Type B pancreatic cell (in vitro differentiated cells): ENCODE data around the gene BRD7. TPM values are rescaled to one million over a fixed set of nuclear protein-coding genes. Genes with fewer than 3 reads are reported as not detected.
"Not testable (repeated sequence)": the region's sequence is repeated elsewhere in the genome, so short reads cannot be mapped to it uniquely, and the experiment has no call there.

Source experiments
- DNase-seq: peaks from one replicate; pipeline ENCODE4 v3.0.0; 2021; ENCODE audit warnings: mixed read lengths; ENCODE audit not compliant: unreplicated experiment; ENCODE audit errors: extremely low spot score
- H3K27ac Mint-ChIP-seq: 2 replicates; pipeline ENCODE4 v1.8.0; 2021; ENCODE audit warnings: mild to moderate bottlenecking, mixed read lengths
- H3K27me3 Mint-ChIP-seq: 2 replicates; pipeline ENCODE4 v1.8.0; 2021; ENCODE audit warnings: mixed read lengths
- H3K36me3 Mint-ChIP-seq: 2 replicates; pipeline ENCODE4 v1.8.0; 2021; ENCODE audit warnings: mixed read lengths
- H3K4me1 Mint-ChIP-seq: one replicate; pipeline ENCODE4 v1.8.0; 2021; ENCODE audit warnings: mixed read lengths; ENCODE audit not compliant: unreplicated experiment
- H3K4me3 Mint-ChIP-seq: 2 replicates; pipeline ENCODE4 v1.8.0; 2021; ENCODE audit warnings: mild to moderate bottlenecking, mixed read lengths
- H3K9me3 Mint-ChIP-seq: 2 replicates; pipeline ENCODE4 v1.8.0; 2021; ENCODE audit warnings: mixed read lengths
- CTCF ChIP-seq: fragments of 200-600 bp; sonication (generic); conservative IDR thresholded peaks from 2 replicates; pipeline ENCODE4 v1.5.0; 2021; ENCODE audit warnings: antibody characterized with exemption, mild to moderate bottlenecking
- total RNA-seq: library from RNA; stranded (reverse); gene quantifications from 2 replicates; pipeline ENCODE4 v1.2.1, GENCODE V29; 2021; ENCODE audit warnings: low replicate concordance

The BRD7 gene
- total RNA-seq, 1 donor from 2014 or later: 98.2 TPM

DNA sequence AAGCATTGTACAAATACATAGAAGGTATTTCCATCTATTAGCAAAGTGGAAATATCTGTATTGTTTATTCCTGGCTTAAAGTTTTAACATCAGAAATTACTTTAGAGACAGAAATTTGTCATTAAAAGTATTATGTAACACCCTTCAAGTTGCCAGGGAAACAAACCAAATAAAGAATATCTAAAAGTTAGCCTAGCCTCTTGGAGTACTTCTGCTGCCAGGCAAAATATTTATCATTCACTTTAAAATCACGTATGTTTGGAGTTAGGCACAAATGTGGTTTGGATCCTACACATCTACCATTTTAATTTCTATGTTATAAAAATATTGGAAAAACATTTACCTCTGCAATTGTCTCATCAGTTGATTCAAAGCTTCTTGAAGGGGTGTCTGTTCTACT, 14.7 kb downstream of the BRD7 start:
- Mint-ChIP-seq H3K4me3 (no peak overlapping the region), H3K9me3 (peaks cover 4% of the 10 kb centered on the region), H3K36me3 (peaks cover 36% of the 10 kb centered on the region), H3K27me3 (no peaks in the 10 kb centered on the region), H3K4me1 (no peaks in the 10 kb centered on the region), H3K27ac (no peak overlapping the region)
- no peak for TF ChIP-seq CTCF
- no peak for DNase-seq

GRCh38 chr16:50351952-50352351, 16.8 kb downstream of the BRD7 start:
- Mint-ChIP-seq H3K4me3 (no peak overlapping the region), H3K4me1 (no peaks in the 10 kb centered on the region), H3K27me3 (no peaks in the 10 kb centered on the region), H3K9me3 (peaks cover 4% of the 10 kb centered on the region), H3K27ac (no peak overlapping the region), H3K36me3 (peaks cover 49% of the 10 kb centered on the region)
- DNase-seq: no peak
- TF ChIP-seq CTCF: no peak

GRCh38 chr16:50351116-50351515, 17.7 kb downstream of the BRD7 start:
- no peak overlapping the region for H3K27ac Mint-ChIP-seq
- H3K27me3 Mint-ChIP-seq: no peaks in the 10 kb centered on the region
- H3K36me3 Mint-ChIP-seq: peaks cover 53% of the 10 kb centered on the region
- TF ChIP-seq CTCF: no peak
- DNase-seq: no peak
- no peak overlapping the region for H3K4me3 Mint-ChIP-seq
- peaks cover 4% of the 10 kb centered on the region for H3K9me3 Mint-ChIP-seq
- no peaks in the 10 kb centered on the region for H3K4me1 Mint-ChIP-seq

DNA sequence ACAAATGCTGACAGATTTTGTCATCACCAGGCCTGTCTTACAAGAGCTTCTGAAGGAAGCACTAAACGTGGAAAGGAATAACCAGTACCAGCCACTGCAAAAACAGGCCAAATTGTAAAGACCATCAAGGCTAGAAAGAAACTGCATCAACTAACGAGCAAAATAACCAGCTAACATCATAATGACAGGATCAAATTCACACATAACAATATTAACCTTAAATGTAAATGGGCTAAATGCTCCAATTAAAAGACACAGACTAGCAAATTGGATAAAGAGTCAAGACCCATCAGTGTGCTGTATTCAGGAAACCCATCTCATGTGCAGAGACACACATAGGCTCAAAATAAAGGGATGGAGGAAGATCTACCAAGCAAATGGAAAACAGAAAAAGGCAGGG, 23.6 kb downstream of the BRD7 start:
- H3K4me1 Mint-ChIP-seq, H3K9me3 Mint-ChIP-seq, H3K27ac Mint-ChIP-seq, H3K4me3 Mint-ChIP-seq, H3K27me3 Mint-ChIP-seq, DNase-seq: not testable (repeated sequence)
- peaks cover 62% of the 10 kb centered on the region for H3K36me3 Mint-ChIP-seq

DNA sequence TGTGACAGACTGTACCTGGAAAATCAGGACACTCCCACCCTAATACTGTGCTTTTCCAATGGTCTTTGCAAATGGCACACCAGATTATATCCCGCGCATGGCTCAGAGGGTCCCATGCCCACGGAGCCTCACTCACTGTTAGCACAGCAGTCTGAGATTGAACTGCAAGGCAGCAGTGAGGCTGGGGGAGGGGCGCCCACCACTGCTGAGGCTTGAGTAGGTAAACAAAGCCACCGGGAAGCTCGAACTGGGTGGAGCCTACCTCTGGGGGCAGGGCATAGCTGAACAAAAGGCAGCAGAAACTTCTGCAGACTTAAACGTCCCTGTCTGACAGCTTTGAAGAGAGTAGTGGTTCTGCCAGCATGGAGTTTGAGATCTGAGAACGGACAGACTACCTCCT, 25.2 kb downstream of the BRD7 start:
- peaks cover 51% of the 10 kb centered on the region for H3K36me3 Mint-ChIP-seq
- H3K4me1 Mint-ChIP-seq, H3K27ac Mint-ChIP-seq, DNase-seq, H3K4me3 Mint-ChIP-seq, H3K27me3 Mint-ChIP-seq, H3K9me3 Mint-ChIP-seq: not testable (repeated sequence)

GRCh38 chr16:50340578-50340977, 28.2 kb downstream of the BRD7 start:
- no peak for DNase-seq
- Mint-ChIP-seq H3K27ac (no peak overlapping the region), H3K4me1 (no peaks in the 10 kb centered on the region), H3K9me3 (no peaks in the 10 kb centered on the region), H3K36me3 (peaks cover 38% of the 10 kb centered on the region), H3K4me3 (no peak overlapping the region), H3K27me3 (no peaks in the 10 kb centered on the region)
- no peak for TF ChIP-seq CTCF
